Fibroblast of villous mesenchyme (primary cell): Measurements from ENCODE around the gene CD28. TPM values are rescaled to one million over a fixed set of nuclear protein-coding genes. Genes with fewer than 3 reads are reported as not detected.
"Not testable (repeated sequence)": the region's sequence is repeated elsewhere in the genome, so short reads cannot be mapped to it uniquely, and the experiment has no call there.

Source experiments
- DNase-seq: peaks from one replicate; pipeline ENCODE4 v3.0.0-alpha.2; 2010; ENCODE audit warnings: low read depth
- H3K4me3 ChIP-seq: 2 replicates; pipeline ENCODE4 v1.5.1; 2011; ENCODE audit warnings: low read depth, mild to moderate bottlenecking, low read length
- CTCF ChIP-seq: IDR thresholded peaks from 2 replicates; pipeline ENCODE4 v1.5.1; 2012; ENCODE audit warnings: low read depth, mild to moderate bottlenecking, low read length; ENCODE audit not compliant: insufficient read depth
- total RNA-seq: library from RNA; depleted of rRNA; stranded (reverse); fragments of >200 nt; gene quantifications from 2 replicates; pipeline ENCODE4 v1.2.3, GENCODE V29; 2012

The CD28 gene
- total RNA-seq, 1 donor, result not detected

GRCh38 chr2:203763241-203763937, 57.0 kb downstream of the CD28 start:
- H3K4me3 ChIP-seq, result no peak overlapping the region
- DNase-seq, result no peak
- TF ChIP-seq CTCF, result no peak

- DNase-seq, result no peak
- H3K4me3 ChIP-seq, result no peak overlapping the region
- no peak for TF ChIP-seq CTCF
Observed at GRCh38 chr2:203763938-203764664, 57.7 kb downstream of the CD28 start.

GRCh38 chr2:203772456-203773165, 66.2 kb downstream of the CD28 start:
- H3K4me3 ChIP-seq, result no peak overlapping the region
- no peak for DNase-seq
- TF ChIP-seq CTCF, result no peak

- no peak for TF ChIP-seq CTCF
- H3K4me3 ChIP-seq, result no peak overlapping the region
- no peak for DNase-seq
Observed at GRCh38 chr2:203774760-203775159, 68.3 kb downstream of the CD28 start.

GRCh38 chr2:203775684-203776083, 69.2 kb downstream of the CD28 start:
- no peak for TF ChIP-seq CTCF
- no peak for DNase-seq
- no peak overlapping the region for H3K4me3 ChIP-seq

- no peak for TF ChIP-seq CTCF
- DNase-seq, result no peak
- H3K4me3 ChIP-seq, result no peak overlapping the region
Observed at GRCh38 chr2:203777030-203777429, 70.6 kb downstream of the CD28 start.

- H3K4me3 ChIP-seq, DNase-seq: not testable (repeated sequence)
Observed at GRCh38 chr2:203779477-203780073, 73.1 kb downstream of the CD28 start.
